OCI-LY1 (cell line): ENCODE measurements around the gene COL25A1.
"Not testable (repeated sequence)": the region's sequence is repeated elsewhere in the genome, so short reads cannot be mapped to it uniquely, and the experiment has no call there.

Source experiments
- H2AFZ ChIP-seq: fragments of 200-600 bp; sonication (generic), shearing (Covaris generic); 2 replicates; pipeline ENCODE4 v1.6.0; 2014; ENCODE audit warnings: antibody characterized with exemption, mild to moderate bottlenecking, low read length
- H3F3A ChIP-seq: fragments of 200-600 bp; sonication (generic), shearing (Covaris generic); 2 replicates; pipeline ENCODE4 v1.6.0; 2014; ENCODE audit warnings: mild to moderate bottlenecking, antibody characterized with exemption, low read length, moderate library complexity; ENCODE audit not compliant: insufficient read depth
- H3K27ac ChIP-seq: fragments of 200-600 bp; sonication (generic); 2 replicates; pipeline ENCODE4 v1.5.1; 2014; ENCODE audit warnings: low read length, mixed run types, mild to moderate bottlenecking, low read depth; ENCODE audit not compliant: poor library complexity, severe bottlenecking
- H3K27me3 ChIP-seq: fragments of 200-600 bp; sonication (generic); 2 replicates; pipeline ENCODE4 v1.6.0; 2014; ENCODE audit warnings: antibody characterized with exemption, mild to moderate bottlenecking, low read length, moderate library complexity; ENCODE audit not compliant: insufficient read depth
- H3K36me3 ChIP-seq: fragments of 200-600 bp; sonication (generic); 2 replicates; pipeline ENCODE4 v1.6.1; 2014; ENCODE audit warnings: mild to moderate bottlenecking, antibody characterized with exemption, low read length, moderate library complexity, mixed read lengths; ENCODE audit not compliant: insufficient read depth
- H3K4me1 ChIP-seq: fragments of 200-600 bp; sonication (generic); 2 replicates; pipeline ENCODE4 v1.5.1; 2014; ENCODE audit warnings: mild to moderate bottlenecking, low read length, moderate library complexity; ENCODE audit not compliant: insufficient read depth, severe bottlenecking
- H3K4me2 ChIP-seq: fragments of 200-600 bp; sonication (generic), shearing (Covaris generic); 2 replicates; pipeline ENCODE4 v1.6.1; 2014; ENCODE audit warnings: low read length
- H3K4me3 ChIP-seq: fragments of 200-600 bp; sonication (generic); 2 replicates; pipeline ENCODE4 v1.5.1; 2014; ENCODE audit warnings: low read length, low read depth, mild to moderate bottlenecking, mixed read lengths; ENCODE audit not compliant: poor library complexity, severe bottlenecking
- H3K79me2 ChIP-seq: fragments of 200-600 bp; shearing (Covaris generic); 2 replicates; pipeline ENCODE4 v1.6.1; 2016; ENCODE audit warnings: mixed run types, low read length, mixed read lengths; ENCODE audit not compliant: insufficient read depth
- H3K9ac ChIP-seq: fragments of 200-600 bp; sonication (generic), shearing (Covaris generic); 2 replicates; pipeline ENCODE4 v1.6.1; 2014; ENCODE audit warnings: mild to moderate bottlenecking, low read length, mixed read lengths
- H3K9me2 ChIP-seq: fragments of 200-600 bp; sonication (generic), shearing (Covaris generic); 2 replicates; pipeline ENCODE4 v1.6.1; 2014; ENCODE audit warnings: low read depth, mild to moderate bottlenecking, low read length, mixed read lengths
- H3K9me3 ChIP-seq: fragments of 200-600 bp; shearing (Covaris generic); 2 replicates; pipeline ENCODE4 v1.6.1; 2014; ENCODE audit warnings: low read length, mixed read lengths
- H4K20me1 ChIP-seq: fragments of 200-600 bp; sonication (generic), shearing (Covaris generic); 2 replicates; pipeline ENCODE4 v1.6.0; 2016; ENCODE audit warnings: mild to moderate bottlenecking, low read length; ENCODE audit not compliant: insufficient read depth
- EZH2 ChIP-seq: fragments of 200-600 bp; sonication (generic), shearing (Covaris generic); IDR thresholded peaks from 2 replicates; pipeline ENCODE4 v1.8.0; 2017; ENCODE audit warnings: borderline replicate concordance, mixed run types, mild to moderate bottlenecking, antibody characterized with exemption, low read length, moderate library complexity, mixed read lengths
- TF ChIP-seq, protein P1 (sequence below): fragments of 200-600 bp; sonication (generic), shearing (Covaris generic); IDR thresholded peaks from 2 replicates; pipeline ENCODE4 v1.5.1; 2017; ENCODE audit warnings: mild to moderate bottlenecking, antibody characterized with exemption, low read length, moderate library complexity, mixed read lengths

Gene COL25A1

DNA sequence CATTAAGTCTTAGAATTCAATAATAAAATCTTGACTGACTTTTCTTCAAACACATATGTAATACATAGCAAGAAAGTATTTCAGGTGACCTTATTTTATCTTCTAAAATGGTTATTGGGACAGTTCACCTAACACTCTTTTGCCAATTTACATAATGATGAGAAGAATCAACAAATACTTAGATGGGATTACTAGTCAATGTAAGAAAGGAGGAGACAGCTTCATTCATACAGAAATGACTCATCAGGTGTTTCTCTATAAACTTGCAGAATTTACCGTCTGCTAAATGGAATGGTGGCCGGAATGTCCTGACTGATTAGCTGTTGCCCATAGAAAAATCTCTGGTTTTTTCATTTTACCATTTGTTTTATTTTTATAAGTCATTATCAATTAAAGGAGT, 424.6 kb downstream of the COL25A1 start:
- Histone ChIP-seq H3K9me3 (no peaks in the 10 kb centered on the region), H3K79me2 (no peaks in the 10 kb centered on the region), H3K4me2 (no peak overlapping the region), H3K36me3 (no peaks in the 10 kb centered on the region), H3K27me3 (no peaks in the 10 kb centered on the region), H2AFZ (no peak overlapping the region), H3F3A (no peaks in the 10 kb centered on the region), H3K4me3 (no peak overlapping the region), H4K20me1 (no peaks in the 10 kb centered on the region), H3K9me2 (no peaks in the 10 kb centered on the region), H3K4me1 (no peaks in the 10 kb centered on the region), H3K9ac (no peak overlapping the region), H3K27ac (no peak overlapping the region)
- TF ChIP-seq EZH2 = no peak
- TF ChIP-seq, protein P1, sequence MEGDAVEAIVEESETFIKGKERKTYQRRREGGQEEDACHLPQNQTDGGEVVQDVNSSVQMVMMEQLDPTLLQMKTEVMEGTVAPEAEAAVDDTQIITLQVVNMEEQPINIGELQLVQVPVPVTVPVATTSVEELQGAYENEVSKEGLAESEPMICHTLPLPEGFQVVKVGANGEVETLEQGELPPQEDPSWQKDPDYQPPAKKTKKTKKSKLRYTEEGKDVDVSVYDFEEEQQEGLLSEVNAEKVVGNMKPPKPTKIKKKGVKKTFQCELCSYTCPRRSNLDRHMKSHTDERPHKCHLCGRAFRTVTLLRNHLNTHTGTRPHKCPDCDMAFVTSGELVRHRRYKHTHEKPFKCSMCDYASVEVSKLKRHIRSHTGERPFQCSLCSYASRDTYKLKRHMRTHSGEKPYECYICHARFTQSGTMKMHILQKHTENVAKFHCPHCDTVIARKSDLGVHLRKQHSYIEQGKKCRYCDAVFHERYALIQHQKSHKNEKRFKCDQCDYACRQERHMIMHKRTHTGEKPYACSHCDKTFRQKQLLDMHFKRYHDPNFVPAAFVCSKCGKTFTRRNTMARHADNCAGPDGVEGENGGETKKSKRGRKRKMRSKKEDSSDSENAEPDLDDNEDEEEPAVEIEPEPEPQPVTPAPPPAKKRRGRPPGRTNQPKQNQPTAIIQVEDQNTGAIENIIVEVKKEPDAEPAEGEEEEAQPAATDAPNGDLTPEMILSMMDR = no peak

DNA sequence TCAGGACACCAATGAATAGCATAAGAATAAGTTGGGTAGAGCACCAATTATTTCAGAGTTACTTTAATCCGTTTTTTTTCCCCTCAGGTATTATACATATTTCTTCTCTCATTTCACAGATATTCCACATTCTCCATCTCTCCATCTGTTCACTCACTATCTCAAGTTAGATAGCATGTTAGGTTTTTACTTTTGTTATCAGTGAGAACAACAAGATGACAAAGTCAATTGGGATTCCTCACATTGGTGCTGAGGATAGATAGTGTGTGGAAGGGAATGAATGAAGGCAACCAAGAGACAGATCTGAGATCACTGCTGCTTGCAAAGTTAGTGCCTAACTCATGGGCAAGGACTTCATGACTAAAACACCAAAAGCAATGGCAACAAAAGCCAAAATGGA, 427.7 kb downstream of the COL25A1 start:
- no peaks in the 10 kb centered on the region for H4K20me1 ChIP-seq
- no peaks in the 10 kb centered on the region for H3K79me2 ChIP-seq
- H3K27me3 ChIP-seq = no peaks in the 10 kb centered on the region
- H3K9me3 ChIP-seq = no peaks in the 10 kb centered on the region
- no peak overlapping the region for H2AFZ ChIP-seq
- no peaks in the 10 kb centered on the region for H3K36me3 ChIP-seq
- H3K9me2 ChIP-seq = no peaks in the 10 kb centered on the region
- no peaks in the 10 kb centered on the region for H3K4me1 ChIP-seq
- no peak overlapping the region for H3K9ac ChIP-seq
- no peak overlapping the region for H3K4me2 ChIP-seq
- H3K4me3 ChIP-seq = no peak overlapping the region
- no peaks in the 10 kb centered on the region for H3F3A ChIP-seq
- TF ChIP-seq EZH2 = no peak
- TF ChIP-seq, protein P1 = no peak
- H3K27ac ChIP-seq = no peak overlapping the region

DNA sequence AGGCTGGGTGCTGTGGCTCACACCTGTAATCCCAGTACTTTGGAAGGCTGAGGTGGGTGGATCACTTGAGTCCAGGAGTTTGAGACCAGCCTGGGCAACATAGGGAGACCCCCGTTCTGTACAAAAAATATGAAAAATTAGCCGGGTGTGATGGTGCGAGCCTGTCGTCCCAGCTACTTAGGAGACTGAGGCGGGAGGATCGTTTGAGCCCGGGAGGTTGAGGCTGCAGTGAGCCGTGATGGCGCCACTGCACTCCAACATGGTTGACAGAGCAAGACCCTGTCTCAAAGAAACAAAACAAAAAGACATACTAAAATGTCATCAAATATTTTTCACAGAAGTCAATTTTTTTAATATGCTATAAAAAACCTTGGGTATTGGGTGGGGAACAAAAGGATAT, 432.5 kb downstream of the COL25A1 start:
- not testable (repeated sequence) for H3K27me3 ChIP-seq, H2AFZ ChIP-seq, H3K27ac ChIP-seq, H3K9me2 ChIP-seq, H3K36me3 ChIP-seq, H4K20me1 ChIP-seq, H3K9ac ChIP-seq, H3K9me3 ChIP-seq, H3K79me2 ChIP-seq, H3F3A ChIP-seq, H3K4me2 ChIP-seq, H3K4me1 ChIP-seq, H3K4me3 ChIP-seq

DNA sequence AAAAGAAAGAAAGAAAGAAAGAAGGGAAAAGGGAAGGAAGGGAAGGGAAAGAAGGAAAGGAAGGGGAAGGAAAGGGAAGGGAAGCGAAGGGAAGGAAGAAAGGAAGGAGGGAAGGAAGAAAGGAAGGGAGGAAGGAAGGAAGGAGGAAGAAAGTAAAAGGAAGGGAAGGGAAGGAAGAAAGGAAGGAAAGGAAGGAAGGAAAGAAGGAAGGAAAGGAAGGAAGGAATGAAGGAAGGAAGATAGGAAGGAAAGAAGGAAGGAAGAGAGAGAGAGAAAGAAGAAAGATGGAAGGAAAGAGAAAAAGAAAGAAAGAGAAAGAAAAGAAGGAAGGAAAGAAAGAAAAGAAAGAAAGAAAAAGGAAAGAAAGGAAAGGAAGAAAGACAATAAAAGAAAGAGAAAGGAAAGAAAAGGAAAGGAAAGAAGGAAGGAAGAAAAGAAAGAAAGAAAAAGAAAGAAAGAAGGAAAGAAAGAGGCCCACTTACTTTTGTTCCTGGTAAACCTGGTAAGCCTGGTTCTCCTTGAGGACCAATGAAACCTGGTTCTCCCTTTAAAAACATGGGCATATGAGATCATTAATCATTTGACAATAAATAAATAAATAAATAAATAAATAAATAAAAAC, 433.7 kb downstream of the COL25A1 start:
- Histone ChIP-seq H3K27me3 (no peaks in the 10 kb centered on the region), H2AFZ (no peak overlapping the region), H3K4me3 (no peak overlapping the region), H3F3A (no peaks in the 10 kb centered on the region), H3K9ac (no peak overlapping the region), H3K27ac (no peak overlapping the region), H3K4me1 (no peaks in the 10 kb centered on the region), H3K79me2 (no peaks in the 10 kb centered on the region), H3K4me2 (no peak overlapping the region), H3K9me3 (no peaks in the 10 kb centered on the region), H3K36me3 (no peaks in the 10 kb centered on the region), H4K20me1 (no peaks in the 10 kb centered on the region), H3K9me2 (no peaks in the 10 kb centered on the region)
- TF ChIP-seq, protein P1 = no peak
- no peak for TF ChIP-seq EZH2
